SK-N-SH (cell line): ENCODE results near the gene GLE1.

ENCODE experiments used
- FOXM1 ChIP-seq: IDR thresholded peaks from 2 replicates; pipeline ENCODE4 v1.4.0; 2012; ENCODE audit warnings: low read depth, mild to moderate bottlenecking
- MXI1 ChIP-seq: IDR thresholded peaks from 2 replicates; pipeline ENCODE4 v1.6.1; 2012; ENCODE audit warnings: mild to moderate bottlenecking, low read depth, low read length, improper control_type of control experiment
- RFX5 ChIP-seq: IDR thresholded peaks from 2 replicates; pipeline ENCODE4 v1.6.1; 2012; ENCODE audit warnings: mild to moderate bottlenecking, improper control_type of control experiment, low read length
- ZBTB33 ChIP-seq: IDR thresholded peaks from 2 replicates; pipeline ENCODE4 v1.4.0; 2012; ENCODE audit warnings: low read depth, borderline replicate concordance

- no peak for TF ChIP-seq MXI1
- TF ChIP-seq RFX5 = no peak
- no peak for TF ChIP-seq FOXM1
- no peak for TF ChIP-seq ZBTB33
These were observed 28.7 kb upstream of the GLE1 start for GRCh38 chr9:128475867-128476266.
